Measurements from ENCODE around the gene C11orf24.

- TF ChIP-seq CREM (CRISPR knock-in tag; IDR thresholded peaks at IDR 0.05) (no peak), CTCF (IDR thresholded peaks at IDR 0.05) (no peak), TEAD4 (CRISPR knock-in tag; IDR thresholded peaks at IDR 0.05) (no peak), ZNF138 (CRISPR knock-in tag; conservative IDR thresholded peaks at IDR 0.05) (no peak), EMX1 (CRISPR knock-in tag; IDR thresholded peaks at IDR 0.05) (no peak), JUN (CRISPR knock-in tag; IDR thresholded peaks at IDR 0.05) (no peak), E2F4 (CRISPR knock-in tag; IDR thresholded peaks at IDR 0.05; ENCODE audit: borderline replicate concordance, low read depth) (no peak), ZNF281 (CRISPR knock-in tag; IDR thresholded peaks at IDR 0.05) (no peak), HMGXB4 (CRISPR knock-in tag; IDR thresholded peaks at IDR 0.05) (no peak), RELA (CRISPR knock-in tag; IDR thresholded peaks at IDR 0.05; ENCODE audit: borderline replicate concordance) (no peak), PRDM15 (CRISPR knock-in tag; IDR thresholded peaks at IDR 0.05) (no peak), IRF1 (CRISPR knock-in tag; IDR thresholded peaks at IDR 0.05) (no peak), ATF2 (CRISPR knock-in tag; IDR thresholded peaks at IDR 0.05; ENCODE audit: borderline replicate concordance, low read depth) (no peak), USF2 (CRISPR knock-in tag; IDR thresholded peaks at IDR 0.05) (no peak)
These were observed 5.1 kb upstream of the C11orf24 start for GRCh38 chr11:68276861-68277260.

Measured in WTC11 (cell line).